ENCODE results near the gene CNTLN.

CNTLN gene

DNA sequence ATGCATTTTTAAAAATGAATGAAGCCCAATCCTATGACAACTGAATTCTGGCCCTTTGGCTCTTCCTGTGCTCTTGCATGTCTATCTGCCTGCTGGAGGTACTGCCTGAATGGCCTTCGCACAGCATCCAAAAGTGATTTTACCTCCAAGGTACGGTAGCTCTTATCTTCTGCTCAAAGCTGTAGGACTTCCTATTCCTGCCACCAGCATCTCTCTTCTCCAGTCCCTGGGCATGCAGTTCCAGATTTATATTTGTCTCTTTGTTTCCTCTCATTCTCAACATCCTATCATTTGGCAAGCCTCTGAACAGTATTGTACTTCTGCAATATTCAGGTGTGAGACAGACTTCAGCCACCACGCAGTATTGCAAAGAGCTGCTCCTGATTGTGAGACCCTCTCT, 400.3 kb downstream of the CNTLN start:
- no peaks in the 10 kb centered on the region for H3K27me3 Mint-ChIP-seq (ENCODE audit: low read depth)
- H3K36me3 Mint-ChIP-seq (ENCODE audit: low read depth), result no peaks in the 10 kb centered on the region

DNA sequence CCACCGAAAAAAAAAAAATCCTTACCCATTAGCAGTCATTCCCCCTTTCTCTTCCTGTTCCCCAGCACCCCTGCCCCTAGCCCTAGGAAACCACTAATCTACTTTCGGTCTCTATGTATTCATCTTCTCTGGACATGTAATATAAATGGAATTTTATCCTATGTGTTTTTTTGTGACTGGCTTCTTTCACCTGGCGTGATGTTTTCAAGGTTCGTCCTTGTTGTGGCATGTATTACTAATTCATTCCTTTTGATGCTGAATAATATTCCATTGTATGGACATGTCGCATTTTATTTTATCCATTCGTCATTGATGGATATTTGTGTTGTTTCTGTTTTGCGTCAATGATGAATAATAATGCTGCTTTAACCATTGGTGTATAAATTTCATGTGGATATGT, 401.2 kb downstream of the CNTLN start:
- no peaks in the 10 kb centered on the region for H3K36me3 Mint-ChIP-seq (ENCODE audit: low read depth)
- H3K27me3 Mint-ChIP-seq (ENCODE audit: low read depth), result no peaks in the 10 kb centered on the region

More for the DNA sequence above, 400.3 kb downstream of the CNTLN start:
- peaks cover 8% of the 10 kb centered on the region for H3K4me1 Mint-ChIP-seq
- no peak overlapping the region for H3K4me3 Mint-ChIP-seq
- no peak overlapping the region for H3K27ac Mint-ChIP-seq
- no peaks in the 10 kb centered on the region for H3K9me3 Mint-ChIP-seq
- TF ChIP-seq, protein P1, sequence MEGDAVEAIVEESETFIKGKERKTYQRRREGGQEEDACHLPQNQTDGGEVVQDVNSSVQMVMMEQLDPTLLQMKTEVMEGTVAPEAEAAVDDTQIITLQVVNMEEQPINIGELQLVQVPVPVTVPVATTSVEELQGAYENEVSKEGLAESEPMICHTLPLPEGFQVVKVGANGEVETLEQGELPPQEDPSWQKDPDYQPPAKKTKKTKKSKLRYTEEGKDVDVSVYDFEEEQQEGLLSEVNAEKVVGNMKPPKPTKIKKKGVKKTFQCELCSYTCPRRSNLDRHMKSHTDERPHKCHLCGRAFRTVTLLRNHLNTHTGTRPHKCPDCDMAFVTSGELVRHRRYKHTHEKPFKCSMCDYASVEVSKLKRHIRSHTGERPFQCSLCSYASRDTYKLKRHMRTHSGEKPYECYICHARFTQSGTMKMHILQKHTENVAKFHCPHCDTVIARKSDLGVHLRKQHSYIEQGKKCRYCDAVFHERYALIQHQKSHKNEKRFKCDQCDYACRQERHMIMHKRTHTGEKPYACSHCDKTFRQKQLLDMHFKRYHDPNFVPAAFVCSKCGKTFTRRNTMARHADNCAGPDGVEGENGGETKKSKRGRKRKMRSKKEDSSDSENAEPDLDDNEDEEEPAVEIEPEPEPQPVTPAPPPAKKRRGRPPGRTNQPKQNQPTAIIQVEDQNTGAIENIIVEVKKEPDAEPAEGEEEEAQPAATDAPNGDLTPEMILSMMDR (IDR thresholded peaks at IDR 0.05; ENCODE audit: unreplicated experiment in 3 of 3), result no peak

DNA sequence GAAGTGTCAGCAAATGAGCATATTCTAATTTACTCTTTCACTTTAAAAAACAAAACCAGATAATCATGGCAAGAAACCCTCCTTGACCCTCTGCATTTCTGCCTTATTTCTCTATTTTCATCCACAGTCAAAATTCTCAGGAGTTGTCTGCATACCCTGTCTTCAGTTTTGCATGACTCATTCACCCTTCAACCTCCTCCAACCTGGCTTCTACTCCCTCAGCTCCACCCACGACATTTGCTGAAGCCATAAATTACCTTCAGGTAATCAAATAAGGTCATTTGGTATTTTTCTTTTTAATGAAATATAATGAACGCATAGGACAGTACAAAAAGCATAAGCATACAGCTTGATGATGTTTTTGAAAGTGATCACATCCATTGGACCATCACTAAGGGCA, 416.2 kb downstream of the CNTLN start:
- Mint-ChIP-seq H3K4me1 (peaks cover 5% of the 10 kb centered on the region), H3K9me3 (peaks cover 28% of the 10 kb centered on the region), H3K27ac (no peak overlapping the region), H3K36me3 (ENCODE audit: low read depth) (no peaks in the 10 kb centered on the region), H3K27me3 (ENCODE audit: low read depth) (no peaks in the 10 kb centered on the region), H3K4me3 (no peak overlapping the region)
- TF ChIP-seq, protein P1 (IDR thresholded peaks at IDR 0.05; ENCODE audit: unreplicated experiment in 3 of 3), result no peak

More for the DNA sequence above, 401.2 kb downstream of the CNTLN start:
- TF ChIP-seq, protein P1 (IDR thresholded peaks at IDR 0.05; ENCODE audit: unreplicated experiment in 3 of 3), result no peak
- H3K4me1 Mint-ChIP-seq, result peaks cover 8% of the 10 kb centered on the region
- H3K27ac Mint-ChIP-seq, result no peak overlapping the region
- H3K9me3 Mint-ChIP-seq, result peaks cover 7% of the 10 kb centered on the region
- H3K4me3 Mint-ChIP-seq, result no peak overlapping the region
